A549 (cell line): ENCODE measurements around the gene RETREG1.

ENCODE experiments used
- BCL3 ChIP-seq: fragments of >200 bp; sonication (Bioruptor Twin); formaldehyde crosslinking; IDR thresholded peaks from 3 replicates; pipeline ENCODE4 v1.6.1; 2016
- CTCF ChIP-seq: fragments of >200 bp; sonication (Bioruptor Twin); formaldehyde crosslinking; IDR thresholded peaks from 3 replicates; pipeline ENCODE4 v1.5.1; 2016
- HDAC2 ChIP-seq: fragments of 200-600 bp; sonication (generic); IDR thresholded peaks from 2 replicates; pipeline ENCODE4 v1.6.1; 2016
- MYC ChIP-seq: IDR thresholded peaks from 2 replicates; pipeline ENCODE4 v1.6.1; 2012; ENCODE audit warnings: mild to moderate bottlenecking, inconsistent platforms, low read length, improper control_type of control experiment, borderline replicate concordance
- POLR2A ChIP-seq: IDR thresholded peaks from 2 replicates; pipeline ENCODE4 v1.6.1; 2012; ENCODE audit warnings: mild to moderate bottlenecking, low read length

GRCh38 chr5:16639206-16639605 lies 22.4 kb upstream of the RETREG1 start:
- TF ChIP-seq CTCF = no peak
- TF ChIP-seq BCL3 = no peak
- TF ChIP-seq HDAC2 = no peak
- TF ChIP-seq MYC = no peak
- TF ChIP-seq POLR2A = no peak
